SK-N-SH treated with all-trans-retinoic acid at 6 μM for 48 hours (cell line): ENCODE results near the gene RGL1.

Experiments used
- CSDC2 ChIP-seq: fragments of 250-450 bp; sonication (Bioruptor Pico); IDR thresholded peaks from 2 replicates; pipeline ENCODE4 v1.5.0; 2020; ENCODE audit warnings: mild to moderate bottlenecking, moderate library complexity
- RARB ChIP-seq: fragments of 250-450 bp; sonication (Bioruptor Pico); IDR thresholded peaks from 2 replicates; pipeline ENCODE4 v1.8.0; 2021; ENCODE audit warnings: mild to moderate bottlenecking, moderate library complexity

DNA sequence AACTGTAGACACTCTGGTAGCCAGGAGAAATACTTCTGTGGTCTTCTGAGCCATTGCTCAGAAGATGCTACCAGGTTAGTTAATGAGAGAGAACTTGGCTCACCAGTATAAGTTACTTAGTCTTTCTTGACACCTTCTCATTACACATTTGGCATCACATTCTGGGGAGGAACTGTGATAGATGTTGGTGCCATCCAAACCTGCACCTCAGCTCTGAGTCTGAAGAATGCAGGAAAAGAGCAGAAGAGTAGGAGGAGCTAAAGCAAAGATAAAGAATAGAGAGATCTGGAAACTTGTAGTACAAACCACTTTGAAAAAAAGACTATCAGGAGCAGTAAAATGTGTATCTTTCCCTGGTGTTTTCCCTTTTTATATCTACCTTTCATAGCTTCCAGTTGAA is 58.9 kb downstream of the RGL1 start:
- no peak for TF ChIP-seq CSDC2
- TF ChIP-seq RARB: no peak
